GM18858 (cell line): ENCODE measurements around the gene BHLHE40.
"Not testable (repeated sequence)": the region's sequence is repeated elsewhere in the genome, so short reads cannot be mapped to it uniquely, and the experiment has no call there.

ENCODE experiments used
- ATAC-seq: cut with Tn5 transposase; IDR thresholded peaks from one replicate; pipeline ENCODE4 v1.9.1; 2021; ENCODE audit not compliant: unreplicated experiment

The BHLHE40 gene

GRCh38 chr3:4959180-4959579, 20.1 kb upstream of the BHLHE40 start:
- no peak for ATAC-seq

- not testable (repeated sequence) for ATAC-seq
These were observed 17.4 kb upstream of the BHLHE40 start for GRCh38 chr3:4961865-4962264.

GRCh38 chr3:4963669-4964570, 15.3 kb upstream of the BHLHE40 start:
- no peak for ATAC-seq

GRCh38 chr3:4966006-4966405, 13.2 kb upstream of the BHLHE40 start:
- not testable (repeated sequence) for ATAC-seq

GRCh38 chr3:4967683-4968082, 11.6 kb upstream of the BHLHE40 start:
- ATAC-seq, result not testable (repeated sequence)

- not testable (repeated sequence) for ATAC-seq
These were observed 7.8 kb upstream of the BHLHE40 start for GRCh38 chr3:4971437-4971836.

GRCh38 chr3:4971838-4972237, 7.4 kb upstream of the BHLHE40 start:
- no peak for ATAC-seq

- ATAC-seq, result peak; percentile 27
These were observed 6.3 kb upstream of the BHLHE40 start for GRCh38 chr3:4972652-4973643.

- no peak for ATAC-seq
These were observed 5.1 kb upstream of the BHLHE40 start for GRCh38 chr3:4974154-4974553.

- ATAC-seq, result no peak
These were observed 3.1 kb upstream of the BHLHE40 start for GRCh38 chr3:4976109-4976508.

- ATAC-seq, result peak; percentile 33
These were observed 2.0 kb upstream of the BHLHE40 start for GRCh38 chr3:4977001-4977852.

GRCh38 chr3:4977853-4978203, 1.4 kb upstream of the BHLHE40 start:
- no peak for ATAC-seq

GRCh38 chr3:4978204-4978965, 852 bp upstream of the BHLHE40 start:
- peak; percentile 26 for ATAC-seq

- ATAC-seq, result peak; percentile 28
These were observed 240 bp upstream of the BHLHE40 start for GRCh38 chr3:4978966-4979427.

GRCh38 chr3:4980229-4981203, 1.3 kb downstream of the BHLHE40 start:
- no peak for ATAC-seq

GRCh38 chr3:4981294-4981664, 2.0 kb downstream of the BHLHE40 start:
- no peak for ATAC-seq

- ATAC-seq, result no peak
These were observed 2.6 kb downstream of the BHLHE40 start for GRCh38 chr3:4981665-4982494.
